Skin epidermis (tissue), 12 donors: ENCODE results near the gene SLC38A11.

Source experiments
- H3K27ac ChIP-seq, 21 experiments: fragments of 200-600 bp; sonication (generic) in 11 of 21; one replicate each; pipeline ENCODE4 v1.5.0; 2020; ENCODE audit warnings: mild to moderate bottlenecking in 3 of 21, inconsistent platforms in 2 of 21, moderate library complexity in 2 of 21
- H3K4me3 ChIP-seq, 7 experiments: fragments of 200-600 bp; sonication (generic) in 2 of 7; one replicate each; pipeline ENCODE4 v1.5.0; 2020; ENCODE audit warnings: inconsistent platforms in 2 of 7, mild to moderate bottlenecking in 2 of 7, moderate library complexity in 1 of 7

Gene SLC38A11

GRCh38 chr2:164850235-164850634 lies 105.1 kb downstream of the SLC38A11 start:
- no peak overlapping the region for H3K27ac ChIP-seq
- no peak overlapping the region for H3K4me3 ChIP-seq

- Histone ChIP-seq H3K4me3 (no peak overlapping the region), H3K27ac (no peak overlapping the region)
These were observed 105.8 kb downstream of the SLC38A11 start for GRCh38 chr2:164849506-164849905.

- no peak overlapping the region for H3K27ac ChIP-seq
- no peak overlapping the region for H3K4me3 ChIP-seq
These were observed 107.2 kb downstream of the SLC38A11 start for GRCh38 chr2:164847981-164848741.

GRCh38 chr2:164847291-164847690 lies 108.0 kb downstream of the SLC38A11 start:
- no peak overlapping the region for H3K4me3 ChIP-seq
- H3K27ac ChIP-seq = no peak overlapping the region

DNA sequence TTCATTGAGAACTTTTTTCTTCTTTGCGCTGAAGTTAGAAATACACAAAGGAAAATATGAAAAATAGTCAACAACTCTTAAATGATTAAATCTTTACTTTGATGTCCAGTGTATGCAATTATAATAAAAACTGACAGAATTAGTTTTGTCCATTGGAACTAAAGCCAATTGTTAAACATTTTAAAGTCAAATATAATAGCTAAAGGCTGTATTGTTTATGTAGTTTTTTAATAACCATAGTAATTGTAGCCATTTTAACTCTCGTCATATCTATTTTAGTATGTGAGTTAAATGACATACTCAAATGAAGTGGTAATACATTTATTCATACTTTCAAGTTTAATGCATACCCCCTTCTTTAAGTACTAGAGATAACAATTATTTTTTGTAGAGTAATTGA lies 109.0 kb downstream of the SLC38A11 start:
- H3K27ac ChIP-seq = no peak overlapping the region

More for the DNA sequence above, 109.0 kb downstream of the SLC38A11 start:
- no peak overlapping the region for H3K4me3 ChIP-seq
